ENCODE data around the gene EVX2.

EVX2 gene

GRCh38 chr2:176095421-176095820 is 11.7 kb upstream of the EVX2 start:
- no peak for DNase-seq

GRCh38 chr2:176094349-176094748 is 10.6 kb upstream of the EVX2 start:
- no peak for DNase-seq

GRCh38 chr2:176093898-176094249 is 10.1 kb upstream of the EVX2 start:
- DNase-seq, result no peak

GRCh38 chr2:176093145-176093897 is 9.6 kb upstream of the EVX2 start:
- DNase-seq, result peak; percentile 40 to 75

GRCh38 chr2:176092270-176093144 is 8.7 kb upstream of the EVX2 start, which contains the start of gene HOXD13:
TSS of gene HOXD13 (plus strand) at chr2:176092721. CDS start at chr2:176092891, 170 bp downstream.
- peak; percentile 45 to 63 for DNase-seq

GRCh38 chr2:176091329-176092258 is 7.8 kb upstream of the EVX2 start:
- DNase-seq, result no peak

- DNase-seq, result no peak
Measured at GRCh38 chr2:176090862-176091261, 7.1 kb upstream of the EVX2 start.

GRCh38 chr2:176089843-176090395 is 6.2 kb upstream of the EVX2 start:
- DNase-seq, result no peak

- no peak for DNase-seq
Measured at GRCh38 chr2:176088937-176089842, 5.4 kb upstream of the EVX2 start.

GRCh38 chr2:176088048-176088936 is 4.5 kb upstream of the EVX2 start:
- peak; percentile 24 to 48 for DNase-seq

GRCh38 chr2:176087330-176088047 is 3.7 kb upstream of the EVX2 start:
- DNase-seq, result no peak

GRCh38 chr2:176085861-176086771 is 2.4 kb upstream of the EVX2 start:
- peak; percentile 62 to 67 for DNase-seq

- no peak for DNase-seq
Measured at GRCh38 chr2:176085120-176085788, 1.5 kb upstream of the EVX2 start.

GRCh38 chr2:176084611-176085119 is 903 bp upstream of the EVX2 start:
- no peak for DNase-seq

- no peak for DNase-seq
Measured at GRCh38 chr2:176082824-176083751, 674 bp downstream of the EVX2 start.

GRCh38 chr2:176082525-176082823 is 1.3 kb downstream of the EVX2 start:
- DNase-seq, result no peak
